Activated CD8-positive, alpha-beta memory T cell treated with anti-CD3 and anti-CD28 coated beads for 24 hours (primary cell): ENCODE measurements around the gene ANKRD66.

Experiments used
- DNase-seq: peaks from one replicate; pipeline ENCODE4 v3.0.0-alpha.2; 2020

ANKRD66 gene

GRCh38 chr6:46792635-46793034 lies 45.9 kb downstream of the ANKRD66 start:
- no peak for DNase-seq

GRCh38 chr6:46793138-46793537 lies 46.4 kb downstream of the ANKRD66 start, which contains the start of gene MEP1A:
Gene MEP1A, plus strand, starts transcription at chr6:46793389. Its CDS starts 10 bp downstream, at chr6:46793399.
- no peak for DNase-seq

- DNase-seq, result no peak
Measured at GRCh38 chr6:46794068-46794467, 47.3 kb downstream of the ANKRD66 start.

- DNase-seq, result no peak
Measured at GRCh38 chr6:46795816-46796215, 49.1 kb downstream of the ANKRD66 start.

GRCh38 chr6:46796848-46797580 lies 50.3 kb downstream of the ANKRD66 start:
- DNase-seq, result no peak

GRCh38 chr6:46799657-46800056 lies 52.9 kb downstream of the ANKRD66 start:
- DNase-seq, result no peak

- DNase-seq, result no peak
Measured at GRCh38 chr6:46808806-46809205, 62.1 kb downstream of the ANKRD66 start.
